HG03039 (cell line): ENCODE measurements around the gene TCERG1L.
"Not testable (repeated sequence)": the region's sequence is repeated elsewhere in the genome, so short reads cannot be mapped to it uniquely, and the experiment has no call there.

Experiments
- ATAC-seq: cut with Tn5 transposase; IDR thresholded peaks from one replicate; pipeline ENCODE4 v1.9.1; 2021; ENCODE audit warnings: mild to moderate bottlenecking, moderate library complexity; ENCODE audit not compliant: unreplicated experiment

Gene TCERG1L

DNA sequence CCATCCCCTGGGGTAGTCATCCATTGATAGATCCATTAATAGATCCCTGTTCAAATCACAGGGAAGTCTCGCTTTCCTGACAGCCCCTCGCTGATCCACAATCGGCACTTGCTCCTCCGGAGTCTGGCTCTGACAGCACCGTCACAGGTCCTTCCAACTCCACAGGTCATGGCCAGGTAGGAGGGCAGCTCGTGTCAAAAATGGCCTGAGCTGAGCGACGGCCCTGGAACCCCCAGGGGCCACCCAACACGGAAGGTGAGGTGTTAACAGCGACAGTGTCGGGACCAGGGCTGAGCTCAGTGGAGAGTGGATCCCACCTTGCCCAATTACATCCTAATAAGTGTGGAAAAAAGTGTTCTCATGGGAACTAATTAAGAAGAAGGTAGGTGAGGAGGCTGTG lies 219.8 kb downstream of the TCERG1L start:
- no peak for ATAC-seq

DNA sequence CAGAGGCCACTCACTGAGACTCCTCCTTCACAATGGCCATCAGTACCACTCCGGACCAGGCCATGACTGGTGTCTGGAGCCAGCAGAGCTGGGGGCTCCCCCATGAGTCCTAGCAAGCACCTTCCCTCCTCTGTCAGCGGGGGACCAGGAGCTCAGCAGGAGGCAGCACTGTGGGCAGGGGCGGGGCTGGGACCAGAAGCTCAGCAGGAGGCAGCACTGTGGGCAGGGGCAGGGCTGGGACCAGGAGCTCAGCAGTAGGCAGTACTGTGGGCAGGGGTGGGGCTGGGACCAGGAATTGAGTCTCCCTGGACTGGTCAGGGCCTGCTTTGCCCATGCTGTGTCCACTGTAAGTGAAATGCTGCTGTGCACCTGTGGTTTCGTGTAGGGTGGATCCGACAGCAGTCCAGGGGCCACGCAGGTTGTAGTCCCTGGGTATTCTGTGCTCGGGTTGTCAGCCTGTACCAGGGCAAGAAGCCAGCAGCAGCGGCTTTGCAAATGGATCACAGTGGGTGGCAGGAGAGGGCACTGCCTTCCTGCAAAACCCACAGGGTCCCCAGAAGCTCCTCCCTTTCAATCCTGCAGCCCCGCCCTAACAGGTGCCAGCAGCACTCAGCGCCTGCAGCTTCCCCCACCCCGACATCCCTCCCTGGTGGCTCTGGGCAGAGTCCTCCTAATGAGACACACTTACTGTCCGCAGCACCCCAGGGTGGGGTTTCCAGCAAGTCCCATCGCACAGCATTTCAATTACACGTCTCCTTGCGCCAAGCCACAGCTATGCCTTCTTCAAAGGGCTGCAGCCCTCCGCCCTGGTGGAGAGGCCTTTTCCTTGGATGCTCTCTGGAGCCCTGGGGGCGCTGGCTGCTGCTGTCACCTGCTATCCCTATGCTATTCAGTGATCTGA lies 220.5 kb downstream of the TCERG1L start:
- no peak for ATAC-seq

- ATAC-seq = no peak
These were observed 221.7 kb downstream of the TCERG1L start for GRCh38 chr10:131089861-131090260.

GRCh38 chr10:131089150-131089549 lies 222.4 kb downstream of the TCERG1L start:
- no peak for ATAC-seq

GRCh38 chr10:131088619-131089018 lies 222.9 kb downstream of the TCERG1L start:
- ATAC-seq = no peak

DNA sequence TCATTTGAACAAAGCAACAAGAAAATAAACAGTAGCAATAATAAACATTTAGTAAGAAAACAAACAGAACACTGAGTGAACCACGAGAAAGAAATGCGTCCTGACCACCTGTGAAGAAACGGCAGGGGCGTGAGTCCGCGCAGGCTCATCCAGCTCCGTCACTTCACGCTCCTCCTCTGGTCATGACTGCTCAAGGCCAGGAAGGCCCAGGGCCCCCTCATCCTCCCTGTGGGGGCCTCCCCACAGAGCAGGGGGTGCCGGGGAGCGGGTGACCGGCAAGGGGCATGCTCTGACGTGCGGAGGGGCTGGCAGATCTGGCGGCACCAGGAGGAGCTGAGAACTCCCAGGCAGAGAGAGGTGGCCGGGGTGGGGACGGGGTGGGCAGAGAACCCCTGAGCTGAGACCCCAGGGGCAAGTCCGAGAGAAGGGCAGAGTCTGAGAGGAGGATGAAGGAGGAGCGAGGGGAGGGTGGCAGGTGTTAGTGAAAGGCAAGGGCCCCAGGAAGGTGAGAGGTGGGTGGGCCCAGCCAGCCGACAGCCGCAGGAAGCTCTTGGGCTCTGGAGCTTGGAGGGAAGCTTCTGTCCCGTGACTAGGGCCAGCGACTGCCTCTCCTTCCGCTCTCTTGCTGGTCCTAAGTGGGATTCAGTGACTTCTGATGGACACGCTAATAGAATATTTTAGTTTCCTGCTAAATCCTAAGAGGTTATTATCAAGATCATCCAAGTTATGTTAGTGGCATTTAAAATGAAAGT lies 223.9 kb downstream of the TCERG1L start:
- no peak for ATAC-seq

DNA sequence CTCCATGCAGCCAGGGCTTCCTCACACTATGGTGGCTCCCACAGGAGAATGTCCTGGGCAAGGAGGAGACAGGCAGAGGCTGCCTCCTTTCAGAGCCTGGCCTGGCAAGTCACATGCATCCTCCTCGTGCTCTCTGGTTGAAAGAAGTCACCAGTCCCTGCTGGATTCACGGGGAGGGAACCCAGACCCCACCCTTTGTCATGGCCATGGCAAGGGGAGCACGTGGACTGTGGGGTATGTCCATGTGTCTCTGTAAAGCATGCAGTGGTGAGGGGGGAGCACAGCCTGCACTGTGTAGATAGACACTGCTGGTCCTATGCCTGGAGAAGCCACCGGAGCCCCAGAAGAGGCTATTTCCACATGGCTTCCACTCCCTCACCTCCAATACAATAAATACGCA lies 225.0 kb downstream of the TCERG1L start:
- no peak for ATAC-seq

- no peak for ATAC-seq
These were observed 225.4 kb downstream of the TCERG1L start for GRCh38 chr10:131086094-131086493.

DNA sequence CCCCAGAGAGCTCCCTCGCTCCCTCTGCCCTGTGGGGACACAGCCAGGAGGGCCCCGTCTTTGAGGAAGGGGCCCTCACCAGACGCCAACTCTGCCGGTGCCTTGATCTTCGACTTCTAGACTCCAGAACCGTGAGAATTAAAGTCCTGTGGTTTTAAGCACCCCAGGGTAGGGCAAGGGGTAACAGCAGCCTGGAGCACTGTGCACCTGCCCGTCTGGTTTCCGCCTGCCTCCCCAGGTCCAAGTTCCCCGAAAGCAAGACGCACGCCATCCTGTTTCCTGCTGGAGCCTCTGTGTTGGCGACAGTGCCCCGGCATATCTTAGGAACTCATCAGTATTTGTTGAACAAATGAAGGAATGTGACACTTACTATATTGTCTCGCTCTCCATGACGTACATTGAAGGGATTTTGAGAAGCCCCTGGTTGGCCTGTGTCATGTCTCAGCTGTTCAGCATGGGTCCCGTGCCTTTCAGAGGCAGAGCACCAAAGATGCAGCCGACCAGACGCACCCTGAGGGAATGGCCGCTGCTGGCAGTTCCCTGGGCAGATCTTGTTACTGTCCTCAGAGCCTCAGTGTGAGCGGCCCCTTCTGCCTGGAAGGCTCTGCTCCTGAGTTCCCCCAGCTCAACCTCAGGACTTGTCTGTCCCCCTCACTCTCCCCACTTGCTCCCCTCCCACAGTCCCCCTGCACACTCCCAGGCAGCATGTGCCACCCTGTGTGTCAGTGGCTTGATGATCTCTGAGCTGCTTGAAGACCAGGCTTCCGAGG lies 226.2 kb downstream of the TCERG1L start:
- ATAC-seq = no peak

- ATAC-seq = no peak
These were observed 226.8 kb downstream of the TCERG1L start for GRCh38 chr10:131084791-131085090.

GRCh38 chr10:131083915-131084790 lies 227.4 kb downstream of the TCERG1L start:
- ATAC-seq = no peak

- no peak for ATAC-seq
These were observed 228.5 kb downstream of the TCERG1L start for GRCh38 chr10:131082991-131083481.

- no peak for ATAC-seq
These were observed 229.2 kb downstream of the TCERG1L start for GRCh38 chr10:131082201-131082850.

- no peak for ATAC-seq
These were observed 229.7 kb downstream of the TCERG1L start for GRCh38 chr10:131081786-131082185.

DNA sequence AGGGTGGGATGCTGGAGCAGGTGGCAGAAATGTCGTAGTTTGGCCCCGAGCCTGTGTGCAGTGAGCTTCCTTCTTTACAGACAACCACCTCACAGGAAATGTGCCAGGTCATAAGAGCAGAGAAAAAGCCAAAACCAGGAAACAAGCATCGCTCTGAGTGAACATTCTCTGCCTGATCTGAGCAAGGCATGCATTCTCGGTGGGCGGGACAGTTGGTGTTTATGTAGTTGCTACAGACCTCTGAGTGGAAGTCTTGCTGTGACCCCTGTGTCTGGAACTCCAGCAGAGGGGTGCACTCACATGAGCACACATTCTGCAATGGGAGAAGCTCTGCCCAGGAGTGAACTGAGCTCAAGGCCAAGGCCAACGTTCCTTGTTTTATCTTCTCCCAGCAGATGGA lies 230.1 kb downstream of the TCERG1L start:
- ATAC-seq = no peak

GRCh38 chr10:131080571-131080970 lies 230.9 kb downstream of the TCERG1L start:
- no peak for ATAC-seq

DNA sequence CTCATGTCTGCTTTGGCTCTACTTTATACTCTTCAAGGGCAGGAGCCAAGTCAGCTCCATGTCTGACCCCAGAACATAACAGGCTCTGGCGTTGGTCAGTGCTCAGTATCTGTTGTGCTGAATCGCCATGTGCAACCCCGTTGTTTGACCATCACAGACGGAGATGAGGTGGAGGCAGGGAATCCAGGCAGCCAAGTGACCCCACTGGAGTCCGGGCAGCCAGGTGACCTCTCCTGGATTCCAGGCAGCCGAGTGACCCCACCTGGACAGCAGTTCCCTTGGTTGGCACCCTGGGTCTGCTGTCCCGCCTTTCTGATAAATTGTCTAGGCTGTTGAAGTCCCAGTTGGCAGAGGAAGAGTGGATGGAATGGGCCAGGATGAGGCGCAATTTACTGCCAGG lies 232.2 kb downstream of the TCERG1L start:
- no peak for ATAC-seq

DNA sequence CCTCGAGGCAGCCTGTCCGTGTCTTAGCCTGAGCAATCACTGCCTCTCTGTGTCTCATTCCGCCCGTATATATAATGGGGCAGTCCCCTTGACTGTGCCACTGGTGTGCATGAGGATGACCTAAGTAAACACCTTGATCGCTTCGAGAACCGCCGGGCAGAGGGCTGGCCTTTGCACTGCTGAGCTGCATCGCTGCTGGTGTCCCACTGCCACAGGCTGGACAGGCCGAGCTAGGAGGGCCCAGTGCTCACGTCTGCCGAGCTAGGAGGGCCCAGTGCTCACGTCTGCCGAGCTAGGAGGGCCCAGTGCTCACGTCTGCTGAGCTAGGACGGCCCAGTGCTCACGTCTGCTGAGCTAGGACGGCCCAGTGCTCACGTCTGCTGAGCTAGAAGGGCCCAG lies 232.6 kb downstream of the TCERG1L start:
- ATAC-seq = not testable (repeated sequence)

DNA sequence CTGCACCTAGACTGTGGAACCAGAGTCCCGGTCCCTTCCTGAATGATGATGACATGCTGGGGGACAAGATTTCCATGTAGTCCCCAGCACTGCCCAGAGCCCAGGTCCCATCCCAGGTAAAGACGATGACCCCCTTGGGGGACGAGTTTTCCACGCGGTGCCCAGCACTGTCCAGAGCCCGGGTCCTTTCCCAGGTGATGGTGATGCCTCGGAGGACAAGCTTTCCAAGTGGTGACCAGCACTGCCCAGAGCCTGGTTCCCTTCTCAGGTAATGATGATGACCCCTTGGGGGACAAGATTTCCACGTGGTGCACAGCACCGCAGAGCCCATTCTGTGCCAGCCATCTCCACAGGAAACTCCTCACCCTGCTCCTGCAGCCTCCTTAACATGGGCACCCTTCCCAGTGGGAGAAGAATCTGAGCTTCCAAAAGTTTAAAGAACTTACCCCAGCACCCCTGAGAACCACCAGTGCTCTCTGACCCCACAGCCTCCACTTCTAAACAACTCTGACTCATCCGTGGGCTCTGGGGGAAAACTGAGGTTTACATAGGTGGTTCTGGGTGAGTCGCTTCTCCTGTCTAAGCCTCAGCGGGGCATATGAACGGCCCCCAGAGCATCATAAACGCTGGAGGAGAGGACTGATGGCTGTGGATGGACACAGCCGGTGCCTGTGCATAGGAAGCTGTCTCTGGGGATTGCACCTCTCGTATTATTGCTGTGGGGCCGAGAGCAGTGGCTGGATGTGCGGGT lies 233.2 kb downstream of the TCERG1L start:
- no peak for ATAC-seq
